Stimulated activated CD8-positive, alpha-beta memory T cell treated with anti-CD3 and anti-CD28 coated beads, Interleukin-15, amount 100 ng/mL, for 48 hours (primary cell): Measurements from ENCODE around the gene LHX3.
"Not testable (repeated sequence)": the region's sequence is repeated elsewhere in the genome, so short reads cannot be mapped to it uniquely, and the experiment has no call there.

Experiments used
- DNase-seq, 2 donors: peaks; one replicate each; pipeline ENCODE4 v3.0.0-alpha.2; 2020; ENCODE audit warnings: low read depth in 2 of 2

LHX3 gene

DNA sequence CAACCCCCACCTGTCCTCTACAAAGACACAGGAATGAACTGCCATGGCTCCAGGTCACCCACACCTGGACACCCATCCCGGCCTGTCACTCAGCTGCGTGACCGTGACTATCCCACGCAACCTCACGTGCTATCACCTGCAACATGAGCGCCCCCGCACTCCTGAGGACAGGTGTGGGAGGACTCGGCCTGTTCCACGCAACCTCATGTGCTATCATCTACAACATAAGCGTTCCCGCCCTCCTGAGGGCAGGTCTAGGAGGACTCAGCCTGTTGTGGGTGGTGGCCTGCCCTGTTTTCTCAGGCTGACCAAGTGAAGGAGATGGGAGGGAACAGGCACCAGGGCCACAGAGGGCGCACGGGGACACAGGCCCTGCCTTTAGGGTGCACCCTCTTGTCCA lies 36.6 kb upstream of the LHX3 start:
- DNase-seq, result no peak

GRCh38 chr9:136240941-136241340 lies 36.0 kb upstream of the LHX3 start:
- DNase-seq, result no peak

DNA sequence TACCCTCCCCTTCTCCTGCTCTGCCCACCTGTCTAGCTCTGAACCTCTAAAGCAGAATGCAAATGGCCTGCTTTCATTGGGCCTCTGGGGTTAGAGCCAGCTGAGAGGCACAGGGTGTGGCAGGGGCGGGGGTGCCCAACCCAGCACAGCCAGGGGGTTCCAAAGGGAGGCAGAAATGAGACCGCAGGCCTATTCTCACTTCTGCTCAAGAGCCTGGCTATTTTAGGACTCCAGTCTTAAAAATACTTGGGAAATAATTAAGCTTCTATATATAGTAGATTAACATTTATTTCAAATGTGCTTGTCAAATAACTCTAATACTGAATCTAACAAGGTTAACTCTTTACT lies 35.0 kb upstream of the LHX3 start:
- no peak for DNase-seq

- DNase-seq, result no peak
These were observed 34.4 kb upstream of the LHX3 start for GRCh38 chr9:136239135-136239982.

- DNase-seq, result no peak
These were observed 33.4 kb upstream of the LHX3 start for GRCh38 chr9:136238342-136238732.

DNA sequence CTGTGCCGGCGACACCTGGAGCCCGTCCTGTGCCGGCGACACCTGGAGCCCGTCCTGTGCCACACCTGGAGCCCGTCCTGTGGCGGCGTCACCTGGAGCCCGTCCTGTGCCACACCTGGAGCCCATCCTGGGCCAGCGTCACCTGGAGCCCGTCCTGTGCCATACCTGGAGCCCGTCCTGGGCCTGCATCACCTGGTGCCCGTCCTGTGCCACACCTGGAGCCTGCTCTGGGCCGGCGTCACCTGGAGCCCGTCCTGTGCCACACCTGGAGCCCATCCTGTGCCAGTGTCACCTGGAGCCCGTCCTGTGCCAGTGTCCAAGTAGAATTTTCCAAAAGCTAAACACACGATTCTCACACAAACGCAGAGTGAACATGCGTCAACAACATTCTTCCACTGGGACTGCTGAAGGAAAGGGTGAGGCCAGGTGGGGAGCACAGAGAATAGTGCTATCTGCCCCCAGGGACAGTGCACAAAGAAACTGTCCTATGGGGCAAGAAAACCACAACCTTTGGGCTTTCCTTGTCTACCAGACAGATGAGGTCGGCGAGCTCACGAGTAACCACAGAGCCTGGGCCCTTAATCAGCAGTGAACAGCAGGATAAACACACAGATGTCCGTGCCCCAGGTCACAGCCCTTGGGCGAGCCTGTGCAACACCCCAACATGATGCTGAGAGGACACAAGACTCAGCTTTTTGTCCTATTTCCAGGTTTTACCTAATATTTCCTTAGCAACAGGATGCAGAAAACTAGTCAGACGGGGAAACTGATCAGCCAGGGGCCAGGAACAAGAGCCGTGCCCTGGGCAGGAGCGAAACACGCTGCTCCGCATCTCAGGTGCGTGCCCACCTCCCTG lies 32.8 kb upstream of the LHX3 start:
- no peak for DNase-seq

DNA sequence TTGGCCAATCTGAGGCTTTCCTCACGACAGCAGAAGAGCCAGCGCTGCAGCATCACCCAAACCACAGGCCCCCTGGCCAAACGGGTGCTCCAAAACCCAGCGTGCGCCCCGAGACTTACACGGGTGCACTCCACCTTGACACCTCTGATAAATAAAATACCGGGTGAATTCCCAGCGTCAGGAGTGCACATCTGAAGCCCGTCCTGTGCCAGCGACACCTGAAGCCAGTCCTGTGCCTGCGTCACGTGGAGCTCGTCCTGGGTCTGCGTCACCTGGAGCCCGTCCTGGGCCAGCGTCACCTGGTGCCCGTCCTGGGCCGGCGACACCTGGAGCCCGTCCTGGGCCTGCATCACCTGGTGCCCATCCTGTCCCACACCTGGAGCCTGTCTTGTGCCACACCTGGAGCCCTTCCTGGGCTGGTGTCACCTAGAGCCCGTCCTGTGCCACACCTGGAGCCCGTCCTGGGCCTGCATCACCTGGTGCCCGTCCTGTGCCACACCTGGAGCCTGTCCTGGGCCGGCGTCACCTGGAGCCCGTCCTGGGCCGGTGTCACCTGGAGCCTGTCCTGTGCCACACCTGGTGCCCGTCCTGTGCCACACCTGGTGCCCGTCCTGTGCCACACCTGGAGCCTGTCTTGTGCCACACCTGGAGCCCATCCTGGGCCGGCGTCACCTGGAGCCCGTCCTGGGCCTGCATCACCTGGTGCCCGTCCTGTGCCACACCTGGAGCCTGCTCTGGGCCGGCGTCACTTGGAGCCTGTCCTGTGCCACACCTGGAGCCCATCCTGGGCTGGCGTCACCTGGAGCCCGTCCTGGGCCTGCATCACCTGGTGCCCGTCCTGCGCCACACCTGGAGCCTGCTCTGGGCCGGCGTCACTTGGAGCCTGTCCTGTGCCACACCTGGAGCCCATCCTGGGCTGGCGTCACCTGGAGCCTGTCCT lies 31.8 kb upstream of the LHX3 start:
- not testable (repeated sequence) for DNase-seq

- no peak for DNase-seq
These were observed 31.0 kb upstream of the LHX3 start for GRCh38 chr9:136235709-136236455.

DNA sequence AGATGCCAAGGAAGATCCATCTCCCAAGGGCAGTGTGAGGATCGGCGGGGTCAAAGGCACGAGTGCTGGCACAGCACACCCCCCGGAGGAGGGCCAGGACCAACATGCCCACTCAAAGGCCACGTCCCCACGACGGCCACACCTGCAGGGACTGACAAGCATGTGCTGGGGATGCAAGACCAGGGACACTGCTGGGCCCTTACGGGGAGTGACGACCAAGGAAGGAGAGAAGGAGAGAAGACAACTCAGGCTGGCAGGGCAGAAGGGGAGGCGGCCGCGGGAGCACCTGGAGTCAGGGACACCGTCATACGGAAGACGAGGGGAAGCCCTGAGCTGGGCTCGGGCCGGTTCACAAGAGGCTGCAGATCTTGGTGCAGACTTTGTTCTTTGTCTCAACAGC lies 30.2 kb upstream of the LHX3 start:
- no peak for DNase-seq

GRCh38 chr9:136234597-136234996 lies 29.7 kb upstream of the LHX3 start:
- DNase-seq, result no peak

GRCh38 chr9:136233868-136234267 lies 28.9 kb upstream of the LHX3 start:
- DNase-seq, result no peak

GRCh38 chr9:136233411-136233810 lies 28.5 kb upstream of the LHX3 start:
- DNase-seq, result no peak

- no peak for DNase-seq
These were observed 28.0 kb upstream of the LHX3 start for GRCh38 chr9:136232969-136233368.

- DNase-seq, result no peak
These were observed 26.8 kb upstream of the LHX3 start for GRCh38 chr9:136231478-136232297.

DNA sequence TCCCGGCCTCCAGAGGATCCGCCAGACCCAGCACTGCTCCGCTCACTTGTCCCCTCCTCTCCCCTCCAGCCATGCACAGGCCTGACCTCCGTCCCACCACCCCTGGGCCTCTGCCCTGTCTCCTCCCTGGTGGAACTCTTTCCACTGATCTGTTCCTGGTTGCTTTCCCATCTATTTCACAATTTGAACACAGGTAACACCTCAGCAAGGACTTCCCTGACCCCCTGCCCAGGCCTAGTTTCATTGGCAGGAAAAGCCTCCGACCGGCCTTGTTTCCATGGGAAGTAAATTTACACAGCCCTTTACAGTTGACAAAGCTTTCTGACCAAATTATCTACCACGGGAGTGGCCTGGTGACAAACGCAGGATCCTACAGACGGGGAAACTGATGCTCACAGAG lies 25.8 kb upstream of the LHX3 start:
- no peak for DNase-seq

GRCh38 chr9:136230365-136230764 lies 25.4 kb upstream of the LHX3 start:
- no peak for DNase-seq

DNA sequence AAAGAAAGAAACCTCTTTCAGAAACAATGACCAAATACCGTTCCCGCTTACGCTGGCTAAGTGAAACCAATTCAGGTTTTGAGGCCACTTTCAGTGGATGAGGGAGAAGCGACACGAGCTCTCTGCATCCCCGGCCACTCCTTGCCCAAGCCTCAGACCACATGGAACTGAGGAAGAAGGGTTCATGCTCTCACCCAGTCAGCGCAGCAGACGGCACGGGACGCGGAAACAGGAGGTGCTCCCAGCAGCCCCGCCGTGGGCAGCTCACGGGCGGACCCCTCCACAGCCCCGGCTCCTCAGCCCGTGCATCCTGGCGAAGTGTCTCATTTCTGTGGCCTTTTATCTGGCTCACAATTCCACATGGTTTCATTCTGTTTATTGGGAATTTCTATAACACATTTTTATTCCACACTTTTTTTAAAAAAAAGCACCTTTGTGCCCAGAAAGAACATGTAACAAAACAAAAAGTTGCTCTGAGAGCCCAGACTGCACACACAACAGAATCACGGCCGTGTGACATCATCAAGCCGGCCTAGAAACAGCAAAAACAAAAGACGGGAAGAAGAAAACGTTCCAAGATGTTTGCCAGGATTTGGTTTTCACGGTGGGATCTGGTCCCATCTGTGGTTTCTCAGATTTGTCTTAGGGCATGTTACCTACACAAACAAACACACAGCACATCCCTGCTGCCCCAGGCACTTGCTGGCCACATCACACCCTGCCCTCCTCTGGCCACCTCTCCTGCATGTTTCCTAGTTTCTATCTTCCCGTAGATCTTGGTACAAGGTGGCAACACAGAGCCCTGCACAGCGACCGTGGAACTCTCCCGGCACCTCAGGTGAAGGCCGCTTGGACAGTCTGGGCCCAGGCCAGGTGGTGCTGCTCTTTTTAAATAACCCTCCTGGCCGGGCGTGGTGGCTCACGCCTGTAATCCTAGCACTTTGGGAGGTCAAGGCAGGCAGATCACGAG lies 24.5 kb upstream of the LHX3 start:
- no peak for DNase-seq

GRCh38 chr9:136228107-136228875 lies 23.4 kb upstream of the LHX3 start:
- no peak for DNase-seq
